ENCODE measurements around the gene PRELP. TPM values are rescaled to one million over a fixed set of nuclear protein-coding genes. Genes with fewer than 3 reads are reported as not detected.

The PRELP gene
- 7.0 TPM for total RNA-seq (ENCODE audit: insufficient read depth, low replicate concordance)

DNA sequence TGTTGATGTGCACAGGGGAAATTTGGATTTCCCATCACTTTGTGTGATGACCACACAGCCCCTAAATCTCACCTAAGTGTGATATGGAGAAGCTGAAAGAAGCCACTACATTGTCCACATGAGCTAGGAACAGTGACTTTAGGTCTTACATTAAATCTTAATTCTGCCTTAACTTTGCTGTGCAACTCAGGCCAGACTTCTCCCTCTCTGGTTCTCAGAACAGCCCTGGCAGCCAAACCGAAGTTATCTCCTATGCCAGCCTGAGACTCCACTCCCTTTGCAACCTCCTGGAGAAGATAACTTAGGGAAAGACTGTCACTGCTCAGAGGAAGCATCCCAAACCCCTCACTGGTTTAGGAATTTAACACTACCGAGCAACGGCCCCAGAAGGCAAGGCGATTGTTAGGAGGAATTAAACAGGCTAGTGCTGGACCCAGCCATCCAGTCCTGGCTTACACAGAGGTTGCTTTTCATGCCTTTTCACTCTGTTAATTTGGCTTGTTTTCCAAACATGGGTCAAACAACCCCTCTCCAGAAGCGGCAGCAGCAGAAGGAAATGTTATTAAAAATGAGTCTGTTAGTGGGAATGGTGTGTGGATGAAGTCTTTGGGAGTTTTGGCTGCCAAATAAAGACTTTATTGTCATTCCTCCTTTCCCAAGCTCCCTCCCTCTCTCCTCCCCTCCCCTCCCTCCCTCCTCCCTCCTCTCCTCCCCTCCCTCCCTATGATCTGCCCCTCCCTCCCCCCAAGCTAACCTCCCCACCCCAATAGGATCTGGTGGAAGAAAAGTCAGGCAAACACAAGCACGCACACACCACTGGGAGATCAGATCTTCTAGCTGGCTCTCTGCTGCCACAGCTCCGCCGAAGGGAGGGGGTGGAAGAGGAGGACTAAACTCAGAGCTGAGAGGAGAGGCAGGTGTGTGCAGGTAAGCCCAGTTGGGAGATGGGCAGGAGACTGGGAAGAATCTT lies at the start of gene PRELP:
PRELP (plus strand) TSS at position 795 of the 970 bp plus-strand sequence. CDS start 7,379 bp downstream, outside the sequence.
- peak; percentile 86 for DNase-seq (ENCODE audit: low spot score)

GRCh38 chr1:203426366-203426765 lies 49.2 kb upstream of the PRELP start:
- no peak for DNase-seq (ENCODE audit: low spot score)

DNA sequence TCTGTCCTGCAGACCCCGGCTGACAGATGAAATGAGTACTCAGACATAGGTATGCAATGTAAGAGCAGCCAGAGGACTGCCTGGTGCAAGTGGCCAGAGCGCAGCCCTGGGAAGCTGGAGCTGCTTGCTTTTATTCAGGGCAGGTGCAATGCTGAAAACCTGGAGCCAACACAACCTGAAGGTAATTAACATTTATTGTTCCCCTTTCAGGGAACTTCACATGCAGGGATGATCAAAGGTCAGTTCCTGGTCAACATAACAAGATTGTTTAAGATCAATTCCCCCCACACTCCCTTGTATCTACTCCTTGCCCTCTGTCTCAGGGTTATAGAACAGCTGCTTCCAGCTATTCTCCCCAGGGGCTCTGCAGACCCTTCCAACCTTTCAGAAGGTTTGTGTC lies 48.7 kb upstream of the PRELP start:
- DNase-seq (ENCODE audit: low spot score), result no peak

- DNase-seq (ENCODE audit: low spot score), result no peak
These were observed 48.2 kb upstream of the PRELP start for GRCh38 chr1:203427451-203427850.

DNA sequence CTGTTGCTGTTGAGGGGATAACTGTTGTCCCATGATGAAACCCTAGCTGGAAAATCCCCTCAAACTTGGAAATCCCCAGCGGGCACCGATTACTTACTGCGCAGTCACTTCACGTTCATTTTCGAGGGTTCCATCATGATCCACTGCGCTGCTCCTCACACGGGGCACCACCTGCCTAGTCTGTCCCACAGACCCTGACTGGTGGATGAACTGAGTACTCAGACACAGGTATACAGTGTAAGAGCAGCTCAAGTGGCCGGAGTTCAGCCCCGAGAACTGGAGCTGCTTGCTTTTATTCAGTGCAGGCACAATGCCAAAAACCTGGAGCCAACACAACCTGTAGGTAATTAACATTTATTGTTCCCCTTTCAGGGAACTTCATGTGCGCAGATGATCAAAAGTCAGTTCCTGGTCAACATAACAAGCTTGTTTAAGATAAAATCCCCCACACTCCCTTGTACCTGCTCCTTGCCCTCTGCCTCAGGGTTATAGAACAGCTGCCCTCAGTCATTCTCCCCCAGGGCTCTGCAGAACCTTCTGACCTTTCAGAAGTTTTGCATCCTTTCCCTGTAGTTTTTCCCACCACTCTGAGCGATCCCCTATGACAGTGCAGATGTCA lies 46.5 kb upstream of the PRELP start:
- DNase-seq (ENCODE audit: low spot score), result no peak

- DNase-seq (ENCODE audit: low spot score), result no peak
These were observed 40.0 kb upstream of the PRELP start for GRCh38 chr1:203435615-203436014.

DNA sequence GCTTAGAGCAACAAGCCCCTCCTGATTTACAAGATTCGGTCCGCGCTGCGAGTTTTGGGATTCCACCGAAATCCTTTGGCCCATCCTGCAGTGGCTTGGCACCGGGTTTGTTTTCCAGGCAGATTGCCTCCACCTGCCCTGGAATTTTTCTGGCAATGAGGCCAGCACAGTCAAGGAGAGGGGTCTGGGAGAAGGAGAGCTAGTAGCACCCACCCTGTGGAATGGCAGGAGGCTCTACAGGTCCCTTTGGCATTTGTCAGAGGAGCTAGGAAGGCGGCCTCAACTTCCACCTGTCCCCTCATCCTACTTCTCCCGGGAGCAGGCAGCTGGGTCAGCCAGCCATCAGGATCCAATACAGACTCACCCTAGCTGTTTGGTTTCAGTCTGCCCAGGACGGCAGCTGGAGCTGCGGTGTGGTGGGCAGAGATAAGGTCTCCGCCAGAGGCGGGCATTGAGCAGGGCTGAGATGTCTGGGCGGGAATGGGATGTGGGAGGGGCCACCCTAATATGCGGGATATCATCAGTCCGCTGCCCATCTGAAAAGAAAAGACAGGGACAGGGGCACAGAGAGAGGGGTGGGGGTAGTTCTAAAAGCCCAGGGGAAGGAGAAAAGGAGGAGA lies 37.8 kb upstream of the PRELP start:
- DNase-seq (ENCODE audit: low spot score), result no peak

DNA sequence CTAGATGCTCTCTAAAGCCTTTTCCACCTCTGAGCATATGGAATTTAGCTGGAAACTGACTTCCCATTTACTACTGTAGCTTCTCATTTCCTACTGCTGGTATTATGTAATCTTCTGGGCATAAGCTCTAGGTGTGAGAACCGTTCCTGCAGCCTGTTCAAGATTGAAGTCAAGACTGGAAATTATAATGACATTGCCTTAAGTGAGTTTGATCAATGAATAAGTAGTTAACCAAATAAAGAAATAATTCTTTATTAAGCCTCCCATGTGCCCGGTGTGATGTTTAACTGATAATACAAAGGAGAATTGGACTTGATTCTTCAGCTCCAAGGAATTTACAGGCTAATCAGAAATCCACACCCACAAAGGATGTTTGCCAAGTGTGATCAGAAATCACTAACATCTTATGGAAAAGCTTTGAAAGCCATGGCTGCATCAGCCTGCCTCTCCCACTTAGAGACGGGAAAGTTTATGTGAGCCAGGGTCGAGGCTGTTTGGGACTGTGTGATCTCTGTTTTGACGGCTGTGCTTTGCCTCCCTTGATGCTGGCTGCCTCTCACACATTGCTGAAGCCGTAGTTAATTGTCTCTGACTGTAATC lies 36.4 kb upstream of the PRELP start:
- DNase-seq (ENCODE audit: low spot score), result peak; percentile 39

DNA sequence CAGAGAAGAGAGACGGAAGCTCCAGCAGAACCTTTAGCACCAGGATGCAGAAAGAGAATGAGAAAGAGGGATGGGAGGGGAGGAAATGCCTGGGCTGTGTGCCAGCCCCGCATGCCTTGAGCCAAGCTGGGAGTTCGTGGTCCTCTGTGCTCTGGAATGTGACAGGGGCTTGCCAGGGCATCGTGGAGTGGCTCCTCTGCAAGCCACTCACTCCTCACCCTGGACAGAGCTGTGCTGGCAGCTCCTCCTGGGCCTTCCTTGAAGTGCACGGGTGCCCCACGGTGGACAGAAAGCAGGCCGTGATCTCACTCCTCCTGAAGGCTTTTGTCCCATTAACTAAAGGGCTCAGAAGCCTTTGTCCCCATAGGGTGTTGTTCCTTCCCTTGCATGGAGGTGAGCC lies 34.8 kb upstream of the PRELP start:
- peak; percentile 86 for DNase-seq (ENCODE audit: low spot score)

- DNase-seq (ENCODE audit: low spot score), result peak; percentile 50
These were observed 33.8 kb upstream of the PRELP start for GRCh38 chr1:203441766-203442165.

DNA sequence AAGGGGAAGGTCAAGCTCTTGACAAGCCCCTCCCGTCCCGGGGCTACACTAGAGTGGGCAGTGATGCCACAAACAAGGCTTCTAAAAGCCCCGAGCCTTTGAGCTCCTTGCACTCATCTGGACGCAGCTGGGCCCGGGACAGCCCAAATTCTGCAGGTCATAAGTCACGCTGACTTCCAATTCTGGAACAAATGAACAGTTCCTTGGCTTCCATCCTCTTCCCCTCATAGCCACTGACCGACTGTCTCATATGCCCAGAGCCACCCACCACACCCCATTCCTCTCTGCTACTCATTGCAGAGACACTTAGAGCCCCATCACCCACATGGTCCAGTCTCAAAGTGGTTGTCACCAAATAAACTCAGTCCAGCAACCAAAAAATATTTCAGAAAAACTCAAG lies 32.8 kb upstream of the PRELP start:
- DNase-seq (ENCODE audit: low spot score), result no peak

GRCh38 chr1:203443296-203443695 lies 32.3 kb upstream of the PRELP start:
- DNase-seq (ENCODE audit: low spot score), result no peak

- DNase-seq (ENCODE audit: low spot score), result peak; percentile 57
These were observed 31.4 kb upstream of the PRELP start for GRCh38 chr1:203444171-203444576.

- DNase-seq (ENCODE audit: low spot score), result no peak
These were observed 28.5 kb upstream of the PRELP start for GRCh38 chr1:203447151-203447550.

- peak; percentile 63 for DNase-seq (ENCODE audit: low spot score)
These were observed 28.0 kb upstream of the PRELP start for GRCh38 chr1:203447598-203447997.

GRCh38 chr1:203448521-203449061 lies 27.0 kb upstream of the PRELP start:
- DNase-seq (ENCODE audit: low spot score), result peak; percentile 83

GRCh38 chr1:203450001-203450400 lies 25.6 kb upstream of the PRELP start:
- peak; percentile 67 for DNase-seq (ENCODE audit: low spot score)

DNA sequence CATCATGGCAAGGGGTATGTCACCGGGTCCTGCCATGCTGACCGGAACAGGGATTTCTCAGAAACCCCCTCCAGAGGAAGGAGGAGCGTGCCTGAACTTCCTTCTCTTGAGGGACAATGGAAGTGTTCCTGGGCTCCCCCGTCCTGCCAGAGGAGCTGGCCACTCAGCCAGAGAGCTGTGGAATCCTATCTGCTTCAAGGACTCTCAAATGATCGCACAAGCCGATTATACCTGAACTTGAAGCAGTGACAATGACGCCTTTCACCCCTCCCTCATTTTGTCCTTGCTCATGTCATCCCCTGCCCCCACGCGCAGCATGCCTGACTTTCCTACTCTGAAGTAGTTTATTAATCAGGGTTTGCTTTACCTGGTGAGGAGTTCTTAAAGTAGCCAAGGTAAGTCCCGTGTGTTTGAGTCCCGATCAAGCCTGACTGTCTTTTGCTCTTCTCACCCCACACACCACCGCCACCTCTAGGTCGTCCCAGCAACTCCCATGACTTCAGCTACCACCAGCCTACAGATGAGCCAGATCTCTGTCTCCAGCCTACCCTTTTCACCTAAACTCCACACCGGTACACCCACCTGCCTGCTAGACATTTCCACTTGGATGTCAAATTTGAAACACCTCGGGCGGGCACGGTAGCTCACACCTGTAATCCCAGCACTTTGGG lies 25.0 kb upstream of the PRELP start:
- no peak for DNase-seq (ENCODE audit: low spot score)

DNA sequence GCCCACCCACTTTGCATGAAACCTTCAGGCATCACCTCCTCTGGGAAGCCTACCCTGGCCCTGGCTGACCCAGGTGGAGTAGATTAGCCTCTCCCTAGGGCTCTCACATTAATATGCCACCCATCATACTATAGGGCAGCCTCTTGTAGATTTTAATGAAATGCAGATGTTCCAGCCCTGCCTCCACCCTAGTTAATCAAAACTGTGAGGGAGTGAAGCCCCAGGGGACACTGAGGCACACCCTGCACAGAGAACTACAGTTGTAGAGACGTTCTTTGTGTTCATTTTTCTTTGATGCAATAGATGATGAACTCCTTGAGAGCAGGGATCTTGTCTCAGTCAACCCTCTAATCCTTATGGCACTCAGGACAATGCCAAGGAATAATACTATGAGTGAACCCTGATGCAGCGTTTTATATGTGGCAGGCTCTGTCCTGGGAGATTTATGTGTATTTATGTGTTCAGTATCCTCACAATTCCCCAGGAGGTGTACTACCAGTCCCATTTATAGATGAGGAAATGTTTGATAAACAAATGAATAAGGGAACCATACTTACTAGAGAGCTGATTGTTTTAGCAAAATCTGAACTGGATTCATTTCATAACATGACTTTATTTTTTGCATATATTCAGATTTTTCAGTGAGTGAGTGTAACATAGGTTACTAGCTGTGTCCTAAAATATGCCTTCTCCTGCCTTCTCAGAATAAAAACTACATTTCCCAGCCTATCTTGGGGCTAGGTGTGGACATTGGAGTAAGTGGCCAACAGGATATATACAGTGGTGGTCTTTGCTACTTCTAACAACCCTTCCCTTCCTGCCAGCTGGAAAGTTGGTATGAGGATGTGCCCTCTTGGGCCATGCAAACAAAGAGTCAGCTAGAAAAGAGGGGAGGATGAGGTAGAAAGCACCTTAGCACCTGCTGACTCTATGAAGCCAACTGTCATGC lies 23.5 kb upstream of the PRELP start:
- DNase-seq (ENCODE audit: low spot score), result no peak

DNA sequence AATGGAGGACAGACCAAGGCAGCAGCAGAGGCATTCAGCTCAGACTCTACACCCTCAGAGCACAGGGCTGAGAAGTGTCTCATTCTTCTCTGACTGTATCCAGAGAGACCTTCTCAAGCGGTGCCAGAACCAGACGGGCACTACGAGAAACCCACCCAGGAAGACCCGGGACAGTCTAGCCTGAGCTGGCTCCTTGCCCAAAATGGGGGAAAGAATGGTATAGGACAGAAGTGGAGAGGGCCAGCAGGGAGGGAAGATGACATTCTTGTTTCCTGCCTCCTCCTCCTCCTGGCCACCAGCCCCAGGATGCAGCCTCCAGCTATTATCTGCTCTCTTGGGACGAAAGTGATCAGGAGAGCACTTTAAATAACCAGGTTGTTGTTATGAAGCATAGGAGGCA lies 22.6 kb upstream of the PRELP start:
- DNase-seq (ENCODE audit: low spot score), result no peak

Measured in umbilical cord (tissue), 2 donors.